Osteoblast (primary cell): ENCODE results near the gene EFCAB8. TPM values are rescaled to one million over a fixed set of nuclear protein-coding genes. Genes with fewer than 3 reads are reported as not detected.
"Not testable (repeated sequence)": the region's sequence is repeated elsewhere in the genome, so short reads cannot be mapped to it uniquely, and the experiment has no call there.

Source experiments
- DNase-seq: peaks from one replicate; pipeline ENCODE4 v3.0.0; 2011; ENCODE audit warnings: low spot score, mixed read lengths; ENCODE audit not compliant: insufficient read length; ENCODE audit errors: missing footprints
- H2AFZ ChIP-seq: 2 replicates; pipeline ENCODE4 v1.6.0; 2011; ENCODE audit warnings: mild to moderate bottlenecking, low read length
- H3K27ac ChIP-seq: 2 replicates; pipeline ENCODE4 v1.5.1; 2011; ENCODE audit warnings: mild to moderate bottlenecking, low read depth, low read length, moderate library complexity
- H3K27me3 ChIP-seq: 2 replicates; pipeline ENCODE4 v1.6.0; 2012; ENCODE audit warnings: mild to moderate bottlenecking, control low read depth, inconsistent platforms, low read length, moderate library complexity; ENCODE audit not compliant: insufficient read depth
- H3K36me3 ChIP-seq: 2 replicates; pipeline ENCODE4 v1.5.1; 2011; ENCODE audit warnings: mild to moderate bottlenecking, low read length, control low read depth, moderate library complexity; ENCODE audit not compliant: insufficient read depth
- H3K4me1 ChIP-seq: 2 replicates; pipeline ENCODE4 v1.5.1; 2011; ENCODE audit warnings: mild to moderate bottlenecking, low read length, control low read depth, moderate library complexity; ENCODE audit not compliant: insufficient read depth
- H3K4me2 ChIP-seq: 2 replicates; pipeline ENCODE4 v1.6.0; 2011; ENCODE audit warnings: mild to moderate bottlenecking, low read length; ENCODE audit not compliant: insufficient read depth
- H3K4me3 ChIP-seq: fragments of 200-600 bp; sonication (generic); 3 replicates; pipeline ENCODE4 v1.5.1; 2012; ENCODE audit warnings: mild to moderate bottlenecking, low read length, inconsistent platforms; ENCODE audit not compliant: insufficient read depth
- H3K79me2 ChIP-seq: 2 replicates; pipeline ENCODE4 v1.6.0; 2012; ENCODE audit warnings: mild to moderate bottlenecking, low read length, control low read depth, inconsistent platforms; ENCODE audit not compliant: insufficient read depth
- H3K9me3 ChIP-seq: 2 replicates; pipeline ENCODE4 v1.5.1; 2011; ENCODE audit warnings: low read depth, low read length, control low read depth
- H4K20me1 ChIP-seq: 2 replicates; pipeline ENCODE4 v1.6.0; 2012; ENCODE audit warnings: mild to moderate bottlenecking, low read length, control low read depth; ENCODE audit not compliant: insufficient read depth
- total RNA-seq: library from RNA; depleted of rRNA; stranded (reverse); fragments of >200 nt; gene quantifications from 2 replicates; pipeline ENCODE4 v1.2.3, GENCODE V29; 2012
- TF ChIP-seq, protein P1 (sequence below): IDR thresholded peaks from 2 replicates; pipeline ENCODE4 v1.5.1; 2011; ENCODE audit warnings: mild to moderate bottlenecking, low read depth, low read length, moderate library complexity; ENCODE audit errors: extremely low read depth

The EFCAB8 gene
- total RNA-seq, 1 donor = 1.4 TPM

DNA sequence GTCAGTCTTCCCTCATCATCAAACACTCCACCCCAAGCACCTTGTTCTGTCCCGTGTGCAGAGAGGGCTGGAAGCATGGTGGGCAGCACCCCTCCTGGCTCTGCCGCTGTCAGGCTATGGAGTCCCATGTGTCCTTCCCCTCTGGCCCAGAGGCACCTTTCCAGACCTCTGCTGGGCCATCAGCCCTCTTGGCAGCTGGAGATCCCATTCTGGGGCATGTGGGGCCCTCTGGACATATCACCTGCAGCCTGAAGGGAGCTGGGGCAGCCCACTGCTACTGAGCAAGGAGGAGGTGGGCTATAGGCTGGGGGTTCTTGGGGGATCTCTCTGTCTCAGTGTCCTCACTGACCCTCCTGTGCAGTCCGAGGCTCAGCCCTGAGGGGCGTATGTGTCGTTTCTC, 103.3 kb downstream of the EFCAB8 start:
- Histone ChIP-seq H3K79me2 (no peaks in the 10 kb centered on the region), H3K27ac (no peak overlapping the region), H3K9me3 (no peaks in the 10 kb centered on the region), H4K20me1 (no peaks in the 10 kb centered on the region), H3K4me1 (no peaks in the 10 kb centered on the region), H2AFZ (no peak overlapping the region), H3K4me2 (no peak overlapping the region), H3K36me3 (no peaks in the 10 kb centered on the region), H3K4me3 (no peak overlapping the region), H3K27me3 (no peaks in the 10 kb centered on the region)
- no peak for DNase-seq
- TF ChIP-seq, protein P1, sequence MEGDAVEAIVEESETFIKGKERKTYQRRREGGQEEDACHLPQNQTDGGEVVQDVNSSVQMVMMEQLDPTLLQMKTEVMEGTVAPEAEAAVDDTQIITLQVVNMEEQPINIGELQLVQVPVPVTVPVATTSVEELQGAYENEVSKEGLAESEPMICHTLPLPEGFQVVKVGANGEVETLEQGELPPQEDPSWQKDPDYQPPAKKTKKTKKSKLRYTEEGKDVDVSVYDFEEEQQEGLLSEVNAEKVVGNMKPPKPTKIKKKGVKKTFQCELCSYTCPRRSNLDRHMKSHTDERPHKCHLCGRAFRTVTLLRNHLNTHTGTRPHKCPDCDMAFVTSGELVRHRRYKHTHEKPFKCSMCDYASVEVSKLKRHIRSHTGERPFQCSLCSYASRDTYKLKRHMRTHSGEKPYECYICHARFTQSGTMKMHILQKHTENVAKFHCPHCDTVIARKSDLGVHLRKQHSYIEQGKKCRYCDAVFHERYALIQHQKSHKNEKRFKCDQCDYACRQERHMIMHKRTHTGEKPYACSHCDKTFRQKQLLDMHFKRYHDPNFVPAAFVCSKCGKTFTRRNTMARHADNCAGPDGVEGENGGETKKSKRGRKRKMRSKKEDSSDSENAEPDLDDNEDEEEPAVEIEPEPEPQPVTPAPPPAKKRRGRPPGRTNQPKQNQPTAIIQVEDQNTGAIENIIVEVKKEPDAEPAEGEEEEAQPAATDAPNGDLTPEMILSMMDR = no peak

GRCh38 chr20:32962646-32963045, 103.9 kb downstream of the EFCAB8 start:
- not testable (repeated sequence) for H3K36me3 ChIP-seq, H3K4me3 ChIP-seq, H3K4me1 ChIP-seq, DNase-seq, H3K27ac ChIP-seq, H2AFZ ChIP-seq, H3K27me3 ChIP-seq, H3K4me2 ChIP-seq, H3K79me2 ChIP-seq, H4K20me1 ChIP-seq, H3K9me3 ChIP-seq

DNA sequence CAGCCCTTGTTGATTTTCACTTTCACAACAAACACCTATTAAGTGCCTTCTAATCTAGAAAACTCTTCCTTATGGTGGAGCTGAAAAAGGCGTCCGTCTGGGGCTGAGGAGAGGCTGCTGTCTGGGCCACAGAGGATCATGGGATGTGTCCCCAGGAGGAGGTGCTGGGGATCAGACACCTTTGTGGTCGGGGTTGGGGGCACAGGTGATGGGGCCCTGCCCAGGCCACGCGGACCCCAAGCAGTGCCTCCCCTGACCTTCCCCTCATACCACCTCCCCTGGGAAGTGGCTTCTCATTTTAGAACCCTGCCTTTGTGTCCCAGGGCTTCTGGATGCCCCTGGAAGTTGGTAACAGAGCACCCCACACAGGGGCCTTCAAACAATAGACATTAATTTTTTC, 104.5 kb downstream of the EFCAB8 start:
- TF ChIP-seq, protein P1 = no peak
- Histone ChIP-seq H3K27ac (no peak overlapping the region), H4K20me1 (no peaks in the 10 kb centered on the region), H3K9me3 (no peaks in the 10 kb centered on the region), H3K79me2 (no peaks in the 10 kb centered on the region), H3K4me2 (no peak overlapping the region), H3K36me3 (no peaks in the 10 kb centered on the region), H3K4me1 (no peaks in the 10 kb centered on the region), H2AFZ (no peak overlapping the region), H3K4me3 (no peak overlapping the region), H3K27me3 (no peaks in the 10 kb centered on the region)
- no peak for DNase-seq

DNA sequence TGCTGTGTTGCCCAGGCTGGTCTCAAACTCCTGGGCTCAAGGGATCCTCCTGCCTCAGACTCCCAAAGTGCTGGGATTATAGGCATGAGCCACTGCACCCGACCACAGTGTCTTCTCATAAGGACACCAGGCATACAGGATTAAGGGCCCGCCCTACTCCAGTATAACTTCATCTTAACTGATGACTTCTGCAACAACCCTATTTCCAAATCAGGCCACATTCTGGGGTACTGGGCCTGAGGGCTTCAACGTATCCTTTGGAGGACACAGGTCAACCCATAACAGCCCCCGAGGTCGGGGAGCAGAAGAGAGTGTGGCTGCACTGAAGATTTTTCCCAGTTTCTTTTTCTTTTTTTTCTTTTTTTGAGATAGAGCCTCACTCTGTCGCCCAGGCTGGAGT, 105.9 kb downstream of the EFCAB8 start:
- peaks cover 5% of the 10 kb centered on the region for H3K4me1 ChIP-seq
- no peaks in the 10 kb centered on the region for H3K27me3 ChIP-seq
- H3K27ac ChIP-seq = no peak overlapping the region
- no peaks in the 10 kb centered on the region for H3K9me3 ChIP-seq
- TF ChIP-seq, protein P1 = no peak
- no peak for DNase-seq
- no peak overlapping the region for H3K4me2 ChIP-seq
- H2AFZ ChIP-seq = no peak overlapping the region
- no peaks in the 10 kb centered on the region for H3K79me2 ChIP-seq
- no peak overlapping the region for H3K4me3 ChIP-seq
- H3K36me3 ChIP-seq = no peaks in the 10 kb centered on the region
- H4K20me1 ChIP-seq = no peaks in the 10 kb centered on the region
